MCF 10A (cell line): Measurements from ENCODE around the gene DCP1B. TPM values are rescaled to one million over a fixed set of nuclear protein-coding genes. Genes with fewer than 3 reads are reported as not detected.

ENCODE experiments used
- BruUV-seq: library from RNA; stranded (reverse); fragments of 400-500 nt; replicated peaks from 2 replicates; lab custom pipeline; 2021; lab: Mats Ljungman, UMichigan
- CTCF ChIA-PET: fragments of 300-600 bp; sonication (Branson Sonifier 250); formaldehyde crosslinking; extraction: SDS; loops from one replicate; lab custom pipeline; 2021; ENCODE audit warnings: antibody characterized with exemption, inconsistent platforms; lab: Yijun Ruan, JAX
- POLR2A ChIA-PET: fragments of 300-600, 350-650 bp; sonication (Branson Sonifier 250); formaldehyde crosslinking; extraction: SDS; loops from one replicate; lab custom pipeline; 2020; ENCODE audit warnings: antibody characterized with exemption, inconsistent platforms; lab: Yijun Ruan, JAX
- DNase-seq: peaks from one replicate; pipeline ENCODE4 v3.0.0-alpha.2; 2018; ENCODE audit not compliant: unreplicated experiment
- H3K27ac Mint-ChIP-seq: one replicate; pipeline ENCODE4 v1.8.0; 2022; ENCODE audit warnings: mild to moderate bottlenecking, low read depth, mixed read lengths; ENCODE audit not compliant: unreplicated experiment
- H3K27me3 Mint-ChIP-seq: one replicate; pipeline ENCODE4 v1.8.0; 2022; ENCODE audit warnings: mixed read lengths; ENCODE audit not compliant: insufficient read depth, unreplicated experiment
- H3K36me3 Mint-ChIP-seq: one replicate; pipeline ENCODE4 v1.8.0; 2022; ENCODE audit warnings: mild to moderate bottlenecking, moderate library complexity, mixed read lengths; ENCODE audit not compliant: insufficient read depth, unreplicated experiment
- H3K4me1 Mint-ChIP-seq: one replicate; pipeline ENCODE4 v1.8.0; 2022; ENCODE audit warnings: mixed read lengths; ENCODE audit not compliant: insufficient read depth, unreplicated experiment
- H3K4me3 Mint-ChIP-seq: one replicate; pipeline ENCODE4 v1.8.0; 2022; ENCODE audit warnings: mild to moderate bottlenecking, moderate library complexity, mixed read lengths; ENCODE audit not compliant: unreplicated experiment
- H3K9me3 Mint-ChIP-seq: one replicate; pipeline ENCODE4 v1.8.0; 2022; ENCODE audit warnings: mixed read lengths; ENCODE audit not compliant: unreplicated experiment
- intact Hi-C: fragments of 100-400 bp; cut with micrococcal nuclease; formaldehyde crosslinking; loops from 2 replicates; pipeline ENCODE4 v1.14.1; 2022
- total RNA-seq: library from RNA; stranded (reverse); gene quantifications from 2 replicates; pipeline ENCODE4 v1.2.3, GENCODE V29; 2022
- TF ChIP-seq, protein P1 (sequence below): fragments of 200-600 bp; IDR thresholded peaks from one replicate; pipeline ENCODE4 v1.8.0; 2022; ENCODE audit warnings: antibody characterized with exemption, mild to moderate bottlenecking; ENCODE audit not compliant: unreplicated experiment

DCP1B gene
- total RNA-seq, 1 experiment from 2014 or later: 5.5 TPM

DNA sequence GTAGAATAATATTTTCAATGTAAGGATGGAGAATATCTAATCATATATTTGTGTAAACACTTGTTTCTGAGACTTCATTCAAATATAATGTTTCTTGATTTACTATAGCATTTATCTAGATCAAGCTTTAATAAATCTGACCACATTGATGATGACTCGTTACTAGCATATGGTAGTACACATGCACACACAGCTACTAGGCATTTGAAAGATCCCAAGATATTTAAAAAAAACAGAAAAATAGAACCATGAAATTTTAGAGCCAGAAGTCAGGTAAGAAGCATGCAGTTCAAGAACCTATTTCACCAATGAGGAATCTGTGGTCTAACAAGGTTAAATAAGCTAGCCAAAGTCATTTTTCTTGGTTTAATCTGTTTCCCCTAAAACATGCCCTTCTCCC lies 32.0 kb downstream of the DCP1B start:
- Mint-ChIP-seq H3K4me1 (peaks cover 7% of the 10 kb centered on the region), H3K27me3 (peaks cover 45% of the 10 kb centered on the region), H3K27ac (no peak overlapping the region), H3K36me3 (no peaks in the 10 kb centered on the region), H3K9me3 (no peaks in the 10 kb centered on the region), H3K4me3 (no peak overlapping the region)
- TF ChIP-seq, protein P1, sequence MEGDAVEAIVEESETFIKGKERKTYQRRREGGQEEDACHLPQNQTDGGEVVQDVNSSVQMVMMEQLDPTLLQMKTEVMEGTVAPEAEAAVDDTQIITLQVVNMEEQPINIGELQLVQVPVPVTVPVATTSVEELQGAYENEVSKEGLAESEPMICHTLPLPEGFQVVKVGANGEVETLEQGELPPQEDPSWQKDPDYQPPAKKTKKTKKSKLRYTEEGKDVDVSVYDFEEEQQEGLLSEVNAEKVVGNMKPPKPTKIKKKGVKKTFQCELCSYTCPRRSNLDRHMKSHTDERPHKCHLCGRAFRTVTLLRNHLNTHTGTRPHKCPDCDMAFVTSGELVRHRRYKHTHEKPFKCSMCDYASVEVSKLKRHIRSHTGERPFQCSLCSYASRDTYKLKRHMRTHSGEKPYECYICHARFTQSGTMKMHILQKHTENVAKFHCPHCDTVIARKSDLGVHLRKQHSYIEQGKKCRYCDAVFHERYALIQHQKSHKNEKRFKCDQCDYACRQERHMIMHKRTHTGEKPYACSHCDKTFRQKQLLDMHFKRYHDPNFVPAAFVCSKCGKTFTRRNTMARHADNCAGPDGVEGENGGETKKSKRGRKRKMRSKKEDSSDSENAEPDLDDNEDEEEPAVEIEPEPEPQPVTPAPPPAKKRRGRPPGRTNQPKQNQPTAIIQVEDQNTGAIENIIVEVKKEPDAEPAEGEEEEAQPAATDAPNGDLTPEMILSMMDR: no peak
- ChIA-PET CTCF (no interaction called here), POLR2A (no interaction called here)
- DNase-seq: no peak
- intact Hi-C loops: no loop called here
- no TSS peak for BruUV-seq

DNA sequence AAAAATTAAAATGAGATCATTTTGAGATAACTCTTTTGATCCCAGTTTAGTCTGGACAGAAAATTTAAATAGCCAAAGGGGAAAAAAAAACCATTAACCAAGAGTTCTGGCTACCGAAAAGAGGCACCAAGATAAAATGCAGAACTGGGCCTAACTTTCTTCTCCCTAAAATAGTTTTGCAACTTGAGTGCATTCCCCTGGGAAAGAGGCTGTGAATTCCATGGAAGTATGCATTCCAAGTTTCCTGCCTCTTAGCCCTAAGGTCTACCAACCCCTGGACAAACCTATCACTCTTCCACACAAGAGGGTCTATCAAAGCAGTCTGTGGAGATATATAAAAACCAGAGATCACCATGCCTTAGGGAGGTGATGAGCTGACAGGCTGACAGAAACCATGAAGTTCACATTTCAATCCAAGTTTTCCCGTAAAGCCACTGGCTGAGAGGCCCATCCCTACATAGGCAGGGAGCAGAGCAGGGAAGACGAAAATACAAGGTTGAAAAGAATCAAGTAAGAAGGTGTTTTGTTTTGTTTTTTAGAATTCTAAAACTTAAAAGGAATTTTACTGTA lies 33.8 kb downstream of the DCP1B start:
- Mint-ChIP-seq H3K27ac (no peak overlapping the region), H3K9me3 (no peaks in the 10 kb centered on the region), H3K27me3 (peaks cover 49% of the 10 kb centered on the region), H3K4me3 (no peak overlapping the region), H3K36me3 (no peaks in the 10 kb centered on the region), H3K4me1 (peaks cover 7% of the 10 kb centered on the region)
- ChIA-PET CTCF (interaction anchor here (0.6 kb wide), 1 partner anchor 46 kb away, joined by 6 read pairs; no protein-coding TSS in a partner anchor), POLR2A (no interaction called here)
- no peak for DNase-seq
- BruUV-seq: no TSS peak
- intact Hi-C loops: no loop called here
- TF ChIP-seq, protein P1: no peak

DNA sequence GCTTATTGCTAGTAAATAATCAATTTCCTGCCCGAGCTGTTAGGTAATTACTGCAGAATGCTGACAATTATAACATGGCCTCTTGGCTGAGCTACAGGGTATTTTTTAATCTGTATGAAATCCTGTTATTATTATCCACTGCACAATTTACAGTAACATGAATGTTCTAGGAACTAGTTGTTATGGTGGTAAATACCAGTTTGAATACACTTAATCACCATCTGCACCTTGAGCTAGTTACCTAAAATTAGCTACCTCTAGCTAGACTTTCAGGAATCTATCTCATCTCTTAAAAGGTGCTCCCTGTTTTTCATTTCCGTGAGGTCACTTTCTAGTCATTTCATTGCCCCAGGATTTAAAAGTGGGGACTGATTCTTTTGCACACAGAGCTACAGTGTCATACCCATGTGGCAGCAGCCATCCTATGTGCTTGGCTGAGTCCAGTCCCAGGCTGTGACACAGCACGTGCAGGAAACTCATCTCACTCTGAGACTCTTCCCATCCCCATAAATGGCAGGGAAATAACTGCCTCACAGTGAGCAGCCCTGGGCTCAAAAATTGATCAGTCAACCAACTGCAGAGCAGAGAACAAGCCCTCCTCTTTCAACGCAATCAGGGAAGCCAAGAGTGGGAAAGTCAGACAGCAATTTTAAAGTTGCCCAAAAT lies 37.6 kb downstream of the DCP1B start:
- H3K27ac Mint-ChIP-seq: no peak overlapping the region
- POLR2A ChIA-PET: no interaction called here
- no peak for DNase-seq
- peaks cover 37% of the 10 kb centered on the region for H3K27me3 Mint-ChIP-seq
- no peak overlapping the region for H3K4me3 Mint-ChIP-seq
- no TSS peak for BruUV-seq
- H3K4me1 Mint-ChIP-seq: no peaks in the 10 kb centered on the region
- TF ChIP-seq, protein P1: no peak
- CTCF ChIA-PET: interaction anchor here (0.6 to 2.9 kb wide), 6 partner anchors 9 to 887 kb away, joined by 3 to 14 read pairs (median 4); no protein-coding TSS in a partner anchor
- intact Hi-C loops: no loop called here
- H3K9me3 Mint-ChIP-seq: no peaks in the 10 kb centered on the region
- H3K36me3 Mint-ChIP-seq: peaks cover 7% of the 10 kb centered on the region

DNA sequence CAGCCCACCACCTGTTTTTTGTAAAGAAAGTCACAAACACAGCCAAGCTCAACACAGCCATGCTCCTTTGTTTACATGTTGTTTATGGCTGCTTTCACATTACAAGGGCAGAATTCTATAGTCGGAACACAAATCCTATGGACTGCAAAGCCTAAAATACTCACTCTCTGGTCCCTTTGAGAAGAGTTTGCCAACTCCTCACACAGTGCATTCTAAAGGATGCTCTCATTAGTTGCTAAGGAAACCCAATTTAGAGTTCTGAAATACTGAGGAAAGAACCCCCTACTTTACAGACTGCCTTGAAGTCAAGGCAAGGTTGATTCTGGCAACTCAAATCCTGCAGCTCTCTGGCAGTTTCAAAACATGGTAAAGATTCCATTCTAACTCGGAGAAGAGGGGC lies 38.3 kb downstream of the DCP1B start:
- intact Hi-C loops: no loop called here
- DNase-seq: no peak
- Mint-ChIP-seq H3K27ac (no peak overlapping the region), H3K27me3 (peaks cover 42% of the 10 kb centered on the region), H3K36me3 (peaks cover 11% of the 10 kb centered on the region), H3K4me1 (no peaks in the 10 kb centered on the region), H3K4me3 (no peak overlapping the region), H3K9me3 (no peaks in the 10 kb centered on the region)
- CTCF ChIA-PET: interaction anchor here (1.3 to 2.9 kb wide), 3 partner anchors 26 to 716 kb away, joined by 3 to 14 read pairs (median 5); no protein-coding TSS in a partner anchor
- POLR2A ChIA-PET: no interaction called here
- BruUV-seq: no TSS peak
- TF ChIP-seq, protein P1: no peak
